Stimulated activated CD4-positive, alpha-beta T cell treated with anti-CD3 and anti-CD28 coated beads, Interleukin-4, amount 100 ng/mL, for 24 hours (primary cell): ENCODE data around the gene COL25A1.
"Not testable (repeated sequence)": the region's sequence is repeated elsewhere in the genome, so short reads cannot be mapped to it uniquely, and the experiment has no call there.

Source experiments
- DNase-seq: peaks from one replicate; pipeline ENCODE4 v3.0.0-alpha.2; 2020

The COL25A1 gene

DNA sequence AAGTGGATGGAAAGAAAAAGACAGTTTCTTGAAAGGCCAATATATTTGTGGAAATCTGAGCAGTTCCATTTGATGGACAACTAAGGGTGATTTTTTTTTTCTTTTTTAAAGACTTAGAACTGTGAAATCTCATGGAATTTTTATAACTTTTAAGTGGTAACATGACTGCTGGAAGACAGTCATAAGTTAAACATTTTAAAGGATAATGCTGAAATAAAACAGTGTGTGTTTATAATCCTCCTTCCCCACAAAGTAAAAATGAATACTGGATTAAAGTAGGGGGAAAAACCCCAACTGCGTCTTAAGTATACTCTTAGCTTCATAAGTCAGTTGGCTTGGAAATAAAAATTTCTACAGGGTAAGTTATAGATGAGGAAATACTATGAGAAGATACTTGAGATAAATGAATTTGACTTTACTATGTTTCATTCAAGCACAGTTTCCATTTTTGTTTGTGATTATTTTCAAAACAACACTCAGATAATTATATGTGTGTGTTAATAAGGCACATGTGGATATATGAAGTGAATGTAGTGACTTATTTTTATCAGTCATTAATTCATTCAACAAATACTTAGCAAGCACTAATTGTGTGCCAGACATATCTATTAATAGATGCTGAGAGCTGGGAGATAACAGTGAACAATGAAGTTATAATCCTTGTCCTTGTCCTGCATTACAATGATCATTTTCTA, 410.4 kb downstream of the COL25A1 start:
- no peak for DNase-seq

DNA sequence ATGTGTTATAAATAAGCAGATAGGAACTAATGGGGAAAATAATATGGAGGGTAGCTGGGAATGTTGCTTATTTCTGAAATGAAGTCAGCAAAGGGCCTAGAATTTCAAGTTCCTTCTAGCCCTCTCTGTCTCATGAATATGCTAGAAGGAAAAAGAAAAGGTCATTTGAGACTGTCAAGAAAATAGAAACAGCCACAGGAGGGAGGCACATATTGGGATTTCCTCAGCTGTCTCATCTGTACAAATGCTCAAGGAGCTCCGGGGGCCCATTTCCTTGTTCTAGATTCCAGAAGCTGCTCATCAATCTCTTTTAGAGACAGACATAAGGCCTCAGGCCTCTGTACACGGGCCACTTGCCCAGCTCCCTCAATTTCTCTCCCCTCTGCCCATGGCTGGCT, 412.0 kb downstream of the COL25A1 start:
- DNase-seq, result no peak

DNA sequence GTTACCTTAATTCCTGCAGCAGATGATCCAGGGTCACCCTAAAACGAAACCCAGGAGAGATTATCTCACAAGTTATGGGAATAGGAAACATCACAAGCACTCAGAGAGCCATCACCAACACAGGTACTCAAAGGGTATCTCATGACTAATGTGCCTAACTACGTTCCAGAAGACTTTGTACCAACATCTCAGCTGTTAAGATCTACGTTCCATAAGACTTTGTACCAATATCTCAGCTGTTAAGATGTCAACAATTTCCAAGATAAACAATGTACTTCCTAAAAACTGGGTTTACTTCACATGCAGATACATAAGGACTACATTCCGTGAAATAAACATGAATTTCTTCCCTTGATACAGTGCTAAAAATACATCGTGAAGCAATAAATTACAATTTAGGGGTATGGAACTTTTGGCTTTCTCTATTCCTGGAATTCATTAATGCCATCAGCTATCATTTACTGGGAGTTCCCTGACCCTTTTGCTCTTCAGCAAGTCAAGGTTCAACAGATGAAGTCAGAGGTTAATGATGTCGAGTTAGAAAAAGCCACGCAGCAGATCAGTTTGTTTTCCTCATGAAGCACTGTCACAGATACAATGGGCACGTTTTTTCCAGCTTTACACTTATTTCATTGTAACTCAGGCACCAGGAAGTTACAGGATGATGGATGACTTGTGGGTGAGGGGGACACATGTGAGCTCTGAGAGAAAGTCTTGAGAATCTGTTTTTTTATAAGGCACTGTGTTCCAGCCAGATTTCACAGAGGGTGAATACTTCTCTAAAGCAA, 412.6 kb downstream of the COL25A1 start:
- DNase-seq, result no peak

DNA sequence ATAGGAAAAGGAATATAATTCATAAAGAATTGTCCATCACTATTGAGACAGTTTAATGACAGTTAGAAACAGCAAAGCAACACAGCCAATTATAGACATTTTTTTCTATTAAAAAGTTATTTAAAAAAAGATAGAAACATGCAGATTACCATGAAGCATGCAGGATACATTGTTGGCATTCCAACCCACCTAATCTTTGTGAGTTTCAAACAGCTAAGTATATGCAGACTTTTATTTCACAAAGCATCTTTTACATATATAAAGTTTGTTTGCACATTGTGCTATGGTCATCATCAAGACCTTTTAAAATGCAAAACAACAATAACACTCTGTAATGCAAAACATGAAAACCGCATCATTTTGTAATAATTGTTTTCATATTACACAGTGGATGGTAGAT, 413.7 kb downstream of the COL25A1 start:
- no peak for DNase-seq

GRCh38 chr4:108887034-108887433, 415.4 kb downstream of the COL25A1 start:
- no peak for DNase-seq

DNA sequence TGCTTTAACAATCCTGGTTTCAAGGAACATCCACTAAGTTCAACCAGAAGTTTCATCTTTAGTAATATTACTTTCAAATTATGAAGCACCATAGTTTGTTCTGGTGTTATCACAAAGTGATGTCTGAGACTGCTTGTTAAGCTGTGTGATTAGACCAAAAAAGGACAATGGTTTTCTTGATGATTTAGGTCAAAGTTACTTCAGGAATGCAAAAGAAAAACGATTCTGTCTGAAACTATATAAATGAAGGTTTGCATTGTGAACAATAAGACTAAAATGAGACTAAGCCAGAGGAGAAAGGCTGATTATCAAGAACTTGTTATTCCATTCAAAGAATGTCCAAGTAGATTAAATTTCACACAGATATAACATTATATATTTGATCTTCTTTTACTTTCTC, 417.2 kb downstream of the COL25A1 start:
- DNase-seq, result no peak

DNA sequence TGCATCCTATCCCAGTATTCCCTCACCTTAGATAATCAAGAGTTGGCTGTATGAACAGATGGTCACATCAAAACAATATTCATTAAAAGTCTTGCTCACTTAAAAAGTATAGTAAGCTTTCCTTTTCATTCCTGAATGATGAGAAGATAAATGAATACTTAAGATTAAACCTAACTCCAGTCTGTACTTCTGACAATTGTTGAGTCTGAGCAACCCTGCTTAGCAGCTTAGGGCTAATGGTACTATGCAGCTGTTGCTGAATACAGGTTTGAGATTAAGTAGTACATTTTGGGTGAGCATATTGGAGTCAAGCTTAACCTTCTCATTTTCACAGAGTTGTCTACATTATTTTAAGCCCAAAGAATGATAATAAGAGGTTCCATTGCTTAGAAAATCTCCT, 417.9 kb downstream of the COL25A1 start:
- DNase-seq, result no peak

GRCh38 chr4:108881986-108882385, 420.5 kb downstream of the COL25A1 start:
- no peak for DNase-seq

DNA sequence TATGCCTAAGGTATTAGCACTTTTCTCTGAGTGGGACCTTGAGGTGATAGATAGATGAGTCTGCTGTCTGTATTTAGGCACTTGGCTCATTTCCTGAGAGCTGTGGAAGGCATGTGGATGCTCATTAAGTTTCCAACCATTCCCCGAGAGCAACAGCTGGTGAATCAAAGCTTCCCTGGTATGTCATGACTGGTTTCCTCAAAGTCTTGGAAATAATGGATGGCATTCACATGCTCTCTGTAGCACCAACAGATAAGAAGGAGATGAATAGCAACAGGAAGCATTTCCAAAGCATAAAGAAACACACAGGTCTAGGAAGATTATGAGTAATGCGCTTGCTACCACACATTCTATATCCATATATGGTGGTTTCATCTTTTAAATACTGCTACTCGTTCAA, 421.3 kb downstream of the COL25A1 start:
- DNase-seq, result no peak

DNA sequence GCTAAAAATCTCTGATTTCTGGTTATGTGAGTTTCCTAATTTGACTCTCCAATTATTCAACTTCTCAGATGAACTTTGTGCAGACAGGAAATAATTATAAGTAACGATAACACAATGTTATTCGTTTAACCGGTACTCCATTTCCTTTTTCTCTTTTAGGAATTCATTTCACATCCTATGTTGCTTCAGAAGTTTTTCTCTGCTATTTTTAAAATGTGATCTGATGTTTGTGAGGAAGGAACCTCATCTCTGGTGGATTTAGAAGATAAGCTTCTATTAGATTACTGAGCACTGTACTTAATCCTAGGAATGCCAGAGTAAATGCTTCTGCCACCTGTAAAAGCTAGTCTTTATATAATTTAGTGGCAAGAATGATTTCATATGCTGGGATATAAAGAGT, 423.7 kb downstream of the COL25A1 start:
- DNase-seq, result no peak

- no peak for DNase-seq
Observed at GRCh38 chr4:108877821-108878220, 424.6 kb downstream of the COL25A1 start.

DNA sequence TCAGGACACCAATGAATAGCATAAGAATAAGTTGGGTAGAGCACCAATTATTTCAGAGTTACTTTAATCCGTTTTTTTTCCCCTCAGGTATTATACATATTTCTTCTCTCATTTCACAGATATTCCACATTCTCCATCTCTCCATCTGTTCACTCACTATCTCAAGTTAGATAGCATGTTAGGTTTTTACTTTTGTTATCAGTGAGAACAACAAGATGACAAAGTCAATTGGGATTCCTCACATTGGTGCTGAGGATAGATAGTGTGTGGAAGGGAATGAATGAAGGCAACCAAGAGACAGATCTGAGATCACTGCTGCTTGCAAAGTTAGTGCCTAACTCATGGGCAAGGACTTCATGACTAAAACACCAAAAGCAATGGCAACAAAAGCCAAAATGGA, 427.7 kb downstream of the COL25A1 start:
- DNase-seq, result no peak

- DNase-seq, result not testable (repeated sequence)
Observed at GRCh38 chr4:108869970-108870369, 432.5 kb downstream of the COL25A1 start.

GRCh38 chr4:108868606-108869227, 433.7 kb downstream of the COL25A1 start:
- no peak for DNase-seq

DNA sequence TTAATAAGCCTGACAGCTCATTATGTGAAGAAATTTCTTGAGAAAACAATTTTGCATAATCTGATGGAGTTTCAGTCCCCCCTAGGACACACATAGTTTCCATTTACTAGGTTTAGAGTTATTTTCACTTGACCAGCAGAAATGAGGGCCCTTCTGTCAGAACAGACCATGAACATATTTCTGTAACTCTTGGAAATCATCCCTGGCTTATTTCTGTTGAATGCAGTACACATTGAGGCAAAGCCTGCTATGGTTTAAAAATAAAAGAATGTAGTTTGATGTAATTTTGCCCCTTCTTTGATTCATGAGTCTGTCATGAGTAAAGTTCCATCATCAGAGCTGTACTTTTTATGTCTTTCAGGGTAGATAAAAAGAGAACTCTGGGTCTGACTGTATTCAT, 435.0 kb downstream of the COL25A1 start:
- no peak for DNase-seq

- DNase-seq, result no peak
Observed at GRCh38 chr4:108861334-108861733, 441.1 kb downstream of the COL25A1 start.

DNA sequence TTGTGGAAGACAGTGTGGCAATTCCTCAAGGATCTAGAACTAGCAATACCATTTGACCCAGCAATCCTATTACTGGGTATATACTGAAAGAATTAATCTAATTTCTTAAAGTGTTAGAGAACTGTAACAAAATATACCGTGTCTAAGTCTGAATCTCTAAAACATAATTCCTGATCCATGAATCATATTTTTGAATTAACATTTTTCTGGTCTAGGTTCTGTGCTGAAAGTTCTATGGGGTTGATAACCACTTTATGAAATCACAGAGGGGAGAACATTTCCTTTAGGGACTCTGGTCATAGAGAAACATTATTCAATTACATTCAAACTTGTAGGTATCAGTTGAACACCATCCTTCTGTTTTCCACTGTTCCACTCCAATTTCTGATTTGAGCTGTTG, 447.7 kb downstream of the COL25A1 start:
- no peak for DNase-seq

GRCh38 chr4:108852691-108853090, 449.8 kb downstream of the COL25A1 start:
- DNase-seq, result no peak

- no peak for DNase-seq
Observed at GRCh38 chr4:108851366-108851765, 451.1 kb downstream of the COL25A1 start.

DNA sequence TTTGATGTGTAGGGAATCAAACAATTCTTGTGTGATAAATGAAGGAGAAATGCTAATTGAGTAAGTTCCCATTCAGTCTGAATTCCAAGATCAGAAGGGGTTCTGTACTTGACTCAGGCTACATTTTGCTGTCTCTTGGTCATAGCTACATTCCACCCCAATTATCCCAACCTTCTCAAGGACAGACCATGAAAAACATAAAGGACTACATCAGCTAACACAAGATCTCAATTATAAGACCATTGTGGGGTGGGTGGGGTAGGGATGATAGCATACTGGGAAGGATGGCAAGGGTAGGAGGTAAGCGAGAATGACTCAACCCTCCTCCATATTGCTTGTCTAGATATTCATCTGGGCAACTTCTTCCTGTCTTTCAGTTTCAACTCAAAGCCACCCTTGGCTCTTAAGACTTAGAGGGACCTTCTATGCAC, 452.2 kb downstream of the COL25A1 start:
- no peak for DNase-seq

DNA sequence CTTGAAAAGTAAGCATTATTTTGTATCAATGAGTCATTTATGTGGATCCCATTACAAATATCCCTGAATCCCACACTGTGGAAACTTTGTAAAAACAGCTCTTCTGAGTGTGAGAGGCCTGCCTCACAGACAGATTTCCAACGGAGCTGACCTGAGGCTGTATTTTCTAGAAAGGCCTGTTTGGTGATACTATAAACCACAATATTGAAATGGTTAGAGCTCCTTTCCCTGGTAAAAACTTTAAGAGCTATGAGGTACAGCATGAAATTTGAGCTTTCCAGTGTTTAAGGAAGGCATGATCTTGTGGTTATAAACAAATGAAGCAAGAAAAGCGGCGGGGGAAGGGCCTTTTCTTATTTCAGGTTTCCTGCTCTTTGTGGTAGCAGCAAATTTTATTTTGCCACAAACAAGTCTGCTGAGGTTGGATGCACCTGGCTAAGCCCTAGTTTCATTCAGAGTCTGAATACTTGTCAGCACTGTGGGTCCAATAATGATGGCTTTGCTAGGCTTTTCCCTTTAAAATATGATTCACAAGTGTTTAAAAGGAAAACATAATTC, 452.8 kb downstream of the COL25A1 start:
- no peak for DNase-seq

- DNase-seq, result no peak
Observed at GRCh38 chr4:108846568-108846967, 455.9 kb downstream of the COL25A1 start.

- DNase-seq, result no peak
Observed at GRCh38 chr4:108840426-108840975, 462.0 kb downstream of the COL25A1 start.
